Panc1 (cell line): ENCODE measurements around the gene SEL1L2. TPM values are rescaled to one million over a fixed set of nuclear protein-coding genes. Genes with fewer than 3 reads are reported as not detected.

Source experiments
- ATAC-seq: fragments of 200-7000 bp; cut with Tn5 transposase; 2 replicates; pipeline ENCODE4 v1.9.1; 2020; ENCODE audit warnings: mild to moderate bottlenecking, moderate library complexity
- BruUV-seq: library from RNA; stranded (reverse); fragments of 400-500 nt; replicated peaks from 2 replicates; lab custom pipeline; 2021; lab: Mats Ljungman, UMichigan
- CTCF ChIA-PET: fragments of 300-600 bp; sonication (Branson Sonifier 250); formaldehyde crosslinking; loops from one replicate; lab custom pipeline; 2022; ENCODE audit warnings: antibody characterized with exemption; lab: Charles Lee
- POLR2A ChIA-PET: fragments of 300-600 bp; sonication (Branson Sonifier 250); formaldehyde crosslinking; loops from one replicate; lab custom pipeline; 2022; ENCODE audit warnings: antibody characterized with exemption; lab: Charles Lee
- DNase-seq: peaks from one replicate; pipeline ENCODE4 v3.0.0-alpha.2; 2010; ENCODE audit warnings: low read depth, low spot score
- H3K27ac ChIP-seq: 2 replicates; pipeline ENCODE4 v1.5.1; 2011; ENCODE audit warnings: mild to moderate bottlenecking, low read length, inconsistent platforms
- H3K27me3 ChIP-seq: fragments of 200-500 bp; sonication (Bioruptor generic); 2 replicates; pipeline ENCODE4 v1.6.0; 2014; ENCODE audit warnings: low read length, inconsistent platforms; ENCODE audit not compliant: control insufficient read depth, insufficient read depth
- H3K36me3 ChIP-seq: fragments of 200-500 bp; sonication (Bioruptor generic); 2 replicates; pipeline ENCODE4 v1.5.1; 2014; ENCODE audit warnings: inconsistent platforms, mild to moderate bottlenecking, low read length, moderate library complexity; ENCODE audit not compliant: control insufficient read depth, insufficient read depth
- H3K4me1 ChIP-seq: 2 replicates; pipeline ENCODE4 v1.5.1; 2011; ENCODE audit warnings: inconsistent platforms, mild to moderate bottlenecking, low read length, moderate library complexity; ENCODE audit not compliant: control insufficient read depth, insufficient read depth
- H3K4me3 ChIP-seq, 2 experiments: 2 replicates each; pipeline ENCODE4 v1.5.1; 2011 to 2012; ENCODE audit warnings: low read depth in 2 of 2, low read length in 2 of 2, mild to moderate bottlenecking in 2 of 2, inconsistent platforms in 1 of 2, moderate library complexity in 1 of 2
- H3K9me3 ChIP-seq: fragments of 200-500 bp; sonication (Bioruptor generic); 2 replicates; pipeline ENCODE4 v1.5.1; 2014; ENCODE audit warnings: low read depth, mild to moderate bottlenecking, inconsistent platforms, low read length, moderate library complexity; ENCODE audit not compliant: control insufficient read depth, insufficient read depth
- CTCF ChIP-seq: fragments of 450-650 bp; IDR thresholded peaks from 2 replicates; pipeline ENCODE4 v1.5.1; 2017; ENCODE audit warnings: mild to moderate bottlenecking
- POLR2AphosphoS5 ChIP-seq: IDR thresholded peaks from 2 replicates; pipeline ENCODE4 v1.6.1; 2012; ENCODE audit warnings: mild to moderate bottlenecking, low read depth, low read length, moderate library complexity
- REST ChIP-seq, 2 experiments: IDR thresholded peaks; 2 replicates each; pipeline ENCODE4 v1.6.1; 2011 to 2012; ENCODE audit warnings: low read depth in 2 of 2, control low read depth in 1 of 2, low read length in 1 of 2, mild to moderate bottlenecking in 1 of 2, moderate library complexity in 1 of 2; ENCODE audit not compliant: insufficient read depth in 1 of 2
- SIN3A ChIP-seq: IDR thresholded peaks from 2 replicates; pipeline ENCODE4 v1.6.1; 2012; ENCODE audit warnings: low read depth, mild to moderate bottlenecking, low read length, moderate library complexity, borderline replicate concordance; ENCODE audit not compliant: insufficient read depth
- TCF7L2 ChIP-seq: IDR thresholded peaks from 2 replicates; pipeline ENCODE4 v1.6.1; 2011; ENCODE audit warnings: mild to moderate bottlenecking, low read depth, low read length, inconsistent platforms
- in situ Hi-C: cut with HindIII; loops from 2 replicates; pipeline ENCODE4 v1.10.0; 2016; ENCODE audit warnings: low sequenced_read_pairs, low pct_unique_long_range_greater_than_20kb
- intact Hi-C: fragments of 100-400 bp; cut with micrococcal nuclease; formaldehyde crosslinking; loops from one replicate; pipeline ENCODE4 v1.10.0; 2022; ENCODE audit not compliant: unreplicated experiment
- total RNA-seq: library from RNA; stranded (reverse); gene quantifications from one replicate; pipeline ENCODE4 v1.2.1, GENCODE V29; 2021; ENCODE audit not compliant: unreplicated experiment

Gene SEL1L2
- total RNA-seq, 1 experiment from 2014 or later = not detected

GRCh38 chr20:14012671-14013070 lies 22.3 kb upstream of the SEL1L2 start:
- ATAC-seq (no peak), DNase-seq (no peak)
- Histone ChIP-seq H3K4me3 (no peak overlapping the region), H3K4me1 (no peaks in the 10 kb centered on the region), H3K27ac (no peak overlapping the region), H3K36me3 (no peaks in the 10 kb centered on the region), H3K9me3 (no peaks in the 10 kb centered on the region), H3K27me3 (no peaks in the 10 kb centered on the region)
- in situ Hi-C loops = no loop called here
- POLR2A ChIA-PET = no interaction called here
- no peak for TF ChIP-seq TCF7L2
- TF ChIP-seq POLR2AphosphoS5 = no peak
- BruUV-seq = no TSS peak
- intact Hi-C loops = no loop called here
- CTCF ChIA-PET = no interaction called here

- ChIA-PET CTCF (no interaction called here), POLR2A (no interaction called here)
- Histone ChIP-seq H3K4me1 (no peaks in the 10 kb centered on the region), H3K36me3 (no peaks in the 10 kb centered on the region), H3K9me3 (no peaks in the 10 kb centered on the region), H3K27me3 (no peaks in the 10 kb centered on the region), H3K4me3 (no peak overlapping the region), H3K27ac (no peak overlapping the region)
- no peak for DNase-seq
- intact Hi-C loops (no loop called here), in situ Hi-C loops (no loop called here)
- no TSS peak for BruUV-seq
- TF ChIP-seq POLR2AphosphoS5 (no peak), SIN3A (no peak), REST (IDR thresholded peaks at IDR 0.05; ENCODE audit: insufficient read depth in 1 of 2, low read depth in 2 of 2, low read length in 1 of 2) (no peak), CTCF (no peak), TCF7L2 (no peak)
- no peak for ATAC-seq
These were observed 18.8 kb upstream of the SEL1L2 start for GRCh38 chr20:14009208-14009607.

GRCh38 chr20:14005996-14006395 lies 15.6 kb upstream of the SEL1L2 start:
- intact Hi-C loops = no loop called here
- POLR2A ChIA-PET = no interaction called here
- Histone ChIP-seq H3K9me3 (no peaks in the 10 kb centered on the region), H3K4me1 (no peaks in the 10 kb centered on the region), H3K27me3 (no peaks in the 10 kb centered on the region), H3K4me3 (no peak overlapping the region), H3K27ac (no peak overlapping the region), H3K36me3 (no peaks in the 10 kb centered on the region)
- TF ChIP-seq REST (IDR thresholded peaks at IDR 0.05; ENCODE audit: insufficient read depth in 1 of 2, low read depth in 2 of 2, low read length in 1 of 2) = no peak
- no peak for TF ChIP-seq CTCF
- TF ChIP-seq TCF7L2 = no peak
- TF ChIP-seq POLR2AphosphoS5 = no peak
- no peak for TF ChIP-seq SIN3A
- ATAC-seq (no peak), DNase-seq (no peak)
- BruUV-seq = no TSS peak
- in situ Hi-C loops = no loop called here
- CTCF ChIA-PET = no interaction called here
